ENCODE data around the gene MYRF. TPM values are rescaled to one million over a fixed set of nuclear protein-coding genes. Genes with fewer than 3 reads are reported as not detected.
A peak's percentile ranks its signal among the peaks of the same experiment; 100 is the strongest.

The MYRF gene
- total and polyA plus RNA-seq, 2 donors (not counting 3 experiments of a cell fraction or from before 2014, with no cell fraction given): 0.82 to 0.98 TPM

DNA sequence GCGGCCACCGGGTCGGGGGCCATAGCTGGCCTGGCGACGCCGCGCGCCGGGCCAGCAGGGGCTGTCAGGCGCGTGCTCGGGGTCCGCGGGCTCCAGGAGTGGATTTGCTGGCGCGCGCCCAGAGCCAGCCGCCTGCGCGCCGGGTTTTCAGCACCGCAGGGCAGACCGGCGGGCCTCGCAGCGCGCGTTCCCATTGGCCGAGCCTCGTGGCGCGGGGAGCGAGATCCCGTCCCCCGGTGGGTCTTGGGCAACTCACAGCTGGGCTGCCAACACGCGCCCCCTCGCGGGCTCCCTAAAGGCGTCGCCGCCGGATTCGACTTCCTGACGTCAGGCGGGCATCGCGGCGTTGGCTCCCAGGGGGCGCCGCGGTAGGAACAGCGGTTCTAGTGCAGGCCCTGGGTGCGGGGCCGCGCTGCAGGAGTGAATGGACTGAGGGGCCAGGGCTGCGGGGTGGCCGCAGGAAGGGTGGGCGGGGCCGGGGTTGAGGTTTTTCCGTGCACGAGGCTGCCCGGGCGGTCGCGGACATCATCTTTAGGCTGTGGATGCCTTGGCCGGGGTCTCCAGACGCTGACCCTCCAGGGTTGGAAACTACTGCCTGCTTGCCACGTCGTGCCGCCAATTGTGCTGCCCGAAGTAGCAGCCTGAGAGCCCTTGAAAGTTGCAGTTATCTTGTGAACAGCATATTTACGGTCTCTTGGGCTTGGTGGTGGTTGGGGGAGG lies 64.5 kb downstream of the MYRF start, which contains the start of gene FADS1:
TSS of gene FADS1 (minus strand) at position 268 of the 720 bp plus-strand sequence. CDS start at position 194, 74 bp downstream.
- peak within 1 kb of the TSS; percentile 56 to 86 (median 62) for H3K4me3 ChIP-seq (replicated peaks in 1 of 3; ENCODE audit: insufficient read depth in 1 of 3, low read depth in 1 of 3, low read length in 3 of 3)
- no peaks in the 10 kb centered on the region for H3K9me3 ChIP-seq (replicated peaks; ENCODE audit: control insufficient read depth, insufficient read depth, low read length)
- ChIA-PET POLR2A (interaction anchor here (1.2 to 5.0 kb wide), 2 partner anchors 13 to 20 kb away, joined by 3 to 36 read pairs; partner anchors contain the start of gene FADS2), CTCF (interaction anchor here (1.0 to 5.5 kb wide), 5 partner anchors 11 to 131 kb away, joined by 6 to 56 read pairs (median 16); partner anchors contain the start of gene FADS2)
- H3K4me2 ChIP-seq (ENCODE audit: insufficient read depth, low read length): peak within 1 kb of the TSS; percentile 65
- H3K27ac ChIP-seq (ENCODE audit: insufficient read depth, low read depth, low read length): peak within 1 kb of the TSS; percentile 86
- intact Hi-C loops (cut with micrococcal nuclease): loop anchor here (1.0 to 5.0 kb wide), 6 partner anchors 10 to 290 kb away; partner anchors contain the start of genes FEN1, FTH1 and TMEM258
- FAIRE-seq: no peak
- peak; percentile 97 for DNase-seq (ENCODE audit: low read depth, low spot score)
- peak within 1 kb of the TSS; percentile 52 for H2AFZ ChIP-seq (ENCODE audit: low read depth, low read length)
- peaks cover 26% of the 10 kb centered on the region for H3K79me2 ChIP-seq (ENCODE audit: control insufficient read depth, insufficient read depth, low read length)
- TF ChIP-seq, protein P1, sequence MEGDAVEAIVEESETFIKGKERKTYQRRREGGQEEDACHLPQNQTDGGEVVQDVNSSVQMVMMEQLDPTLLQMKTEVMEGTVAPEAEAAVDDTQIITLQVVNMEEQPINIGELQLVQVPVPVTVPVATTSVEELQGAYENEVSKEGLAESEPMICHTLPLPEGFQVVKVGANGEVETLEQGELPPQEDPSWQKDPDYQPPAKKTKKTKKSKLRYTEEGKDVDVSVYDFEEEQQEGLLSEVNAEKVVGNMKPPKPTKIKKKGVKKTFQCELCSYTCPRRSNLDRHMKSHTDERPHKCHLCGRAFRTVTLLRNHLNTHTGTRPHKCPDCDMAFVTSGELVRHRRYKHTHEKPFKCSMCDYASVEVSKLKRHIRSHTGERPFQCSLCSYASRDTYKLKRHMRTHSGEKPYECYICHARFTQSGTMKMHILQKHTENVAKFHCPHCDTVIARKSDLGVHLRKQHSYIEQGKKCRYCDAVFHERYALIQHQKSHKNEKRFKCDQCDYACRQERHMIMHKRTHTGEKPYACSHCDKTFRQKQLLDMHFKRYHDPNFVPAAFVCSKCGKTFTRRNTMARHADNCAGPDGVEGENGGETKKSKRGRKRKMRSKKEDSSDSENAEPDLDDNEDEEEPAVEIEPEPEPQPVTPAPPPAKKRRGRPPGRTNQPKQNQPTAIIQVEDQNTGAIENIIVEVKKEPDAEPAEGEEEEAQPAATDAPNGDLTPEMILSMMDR (IDR thresholded peaks at IDR 0.05; ENCODE audit: extremely low read depth in 1 of 2, insufficient read depth in 1 of 2, low read depth in 1 of 2, low read length in 2 of 2): peak; percentile 79 to 89
- TF ChIP-seq MYC (IDR thresholded peaks at IDR 0.05; ENCODE audit: low read depth, low read length) (no peak), POLR2A (IDR thresholded peaks at IDR 0.05; ENCODE audit: low read depth, low read length) (peak; percentile 50), EZH2 (IDR thresholded peaks at IDR 0.05; ENCODE audit: borderline replicate concordance, low read depth, low read length, severe bottlenecking) (no peak), JUN (IDR thresholded peaks at IDR 0.05; ENCODE audit: borderline replicate concordance, insufficient read depth, insufficient read length, low read depth) (no peak), POLR2AphosphoS5 (IDR thresholded peaks at IDR 0.05; ENCODE audit: insufficient read depth, low read depth, low read length) (peak; percentile 74), GATA2 (IDR thresholded peaks at IDR 0.05; ENCODE audit: insufficient read depth, insufficient read length, low read depth, low read length) (no peak), FOS (IDR thresholded peaks at IDR 0.05; ENCODE audit: borderline replicate concordance, insufficient read depth, low read length) (no peak)
- TF ChIP-seq, protein P2, sequence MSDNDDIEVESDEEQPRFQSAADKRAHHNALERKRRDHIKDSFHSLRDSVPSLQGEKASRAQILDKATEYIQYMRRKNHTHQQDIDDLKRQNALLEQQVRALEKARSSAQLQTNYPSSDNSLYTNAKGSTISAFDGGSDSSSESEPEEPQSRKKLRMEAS (IDR thresholded peaks at IDR 0.05; ENCODE audit: insufficient read depth, insufficient read length): peak; percentile 71
- H3K9ac ChIP-seq (replicated peaks; ENCODE audit: extremely low read depth, insufficient read depth, low read length): peak within 1 kb of the TSS; percentile 91
- H3K27me3 ChIP-seq (ENCODE audit: control insufficient read depth in 2 of 2, insufficient read depth in 2 of 2, low read length in 2 of 2): no peaks in the 10 kb centered on the region
- H3K9me1 ChIP-seq (replicated peaks; ENCODE audit: control insufficient read depth, extremely low read depth, insufficient read depth, low read length): no peaks in the 10 kb centered on the region
- peaks cover 5 to 9% of the 10 kb centered on the region in 2 experiments for H3K36me3 ChIP-seq (ENCODE audit: control insufficient read depth in 2 of 2, extremely low read depth in 1 of 2, insufficient read depth in 2 of 2, low read length in 2 of 2)
- BruUV-seq (replicated peaks): no TSS peak
- H4K20me1 ChIP-seq (replicated peaks; ENCODE audit: control insufficient read depth, extremely low read depth, insufficient read depth, low read length): no peaks in the 10 kb centered on the region
- H3K4me1 ChIP-seq (ENCODE audit: control insufficient read depth, extremely low read depth, insufficient read depth, low read length): peaks cover 19% of the 10 kb centered on the region
- dilution Hi-C loops (cut with MboI; ENCODE audit: extremely low pct_ligation_motif_present, low sequenced_read_pairs): no loop called here
